ENCODE data around the gene PRH1. TPM values are rescaled to one million over a fixed set of nuclear protein-coding genes. Genes with fewer than 3 reads are reported as not detected.

PRH1 gene
- total RNA-seq, 6 donors from 2014 or later = 6.5 to 43.9 (median 34.4) TPM

DNA sequence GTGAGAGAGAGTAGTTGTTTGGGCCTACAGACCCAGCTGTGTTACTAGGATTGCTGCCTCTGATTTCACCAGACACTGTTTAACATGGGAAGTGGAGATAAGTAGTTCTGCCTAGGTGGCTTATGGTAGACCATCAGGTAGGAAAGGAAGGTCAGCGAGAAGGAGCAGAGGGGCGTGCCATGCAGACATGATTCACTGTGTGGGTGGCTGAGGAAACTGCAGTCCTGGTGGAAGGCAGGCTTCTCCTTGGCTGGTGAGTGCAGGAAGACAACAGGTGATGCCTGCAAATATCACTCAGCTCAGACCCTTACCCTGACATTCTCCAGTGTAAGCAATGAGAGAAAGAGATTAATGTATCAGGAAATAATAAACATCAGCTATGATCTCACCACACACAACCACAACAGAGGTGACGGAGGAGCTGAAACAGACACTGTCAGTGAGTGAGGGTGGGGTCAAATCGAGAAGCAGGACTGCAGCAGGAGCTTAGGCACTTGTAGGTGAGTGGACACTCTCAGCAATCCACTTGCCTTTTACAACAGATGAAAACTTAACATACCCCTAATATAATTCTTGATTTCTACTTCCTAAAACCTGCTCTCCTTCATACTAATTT, 32.7 kb downstream of the PRH1 start:
- Histone ChIP-seq H3K9me3 (peaks cover 0 to 7% (median 0%) of the 10 kb centered on the region in 4 donors), H3K4me1 (no peaks in the 10 kb centered on the region), H3K27ac (no peak overlapping the region), H3K36me3 (peaks cover 0 to 4% (median 0%) of the 10 kb centered on the region in 4 donors), H3K4me3 (no peak overlapping the region), H3K27me3 (no peaks in the 10 kb centered on the region)
- no peak for DNase-seq
- 81 to 86% methylated on average over 4 of the region's 4 CpGs for WGBS, 2 donors
- ATAC-seq (ENCODE audit: low FRiP score in 2 of 2) = no peak
- TF ChIP-seq EP300 (IDR thresholded peaks at IDR 0.05) (no peak), POLR2AphosphoS5 (IDR thresholded peaks at IDR 0.05) (no peak), POLR2A (IDR thresholded peaks at IDR 0.05) (no peak)
- TF ChIP-seq, protein P1, sequence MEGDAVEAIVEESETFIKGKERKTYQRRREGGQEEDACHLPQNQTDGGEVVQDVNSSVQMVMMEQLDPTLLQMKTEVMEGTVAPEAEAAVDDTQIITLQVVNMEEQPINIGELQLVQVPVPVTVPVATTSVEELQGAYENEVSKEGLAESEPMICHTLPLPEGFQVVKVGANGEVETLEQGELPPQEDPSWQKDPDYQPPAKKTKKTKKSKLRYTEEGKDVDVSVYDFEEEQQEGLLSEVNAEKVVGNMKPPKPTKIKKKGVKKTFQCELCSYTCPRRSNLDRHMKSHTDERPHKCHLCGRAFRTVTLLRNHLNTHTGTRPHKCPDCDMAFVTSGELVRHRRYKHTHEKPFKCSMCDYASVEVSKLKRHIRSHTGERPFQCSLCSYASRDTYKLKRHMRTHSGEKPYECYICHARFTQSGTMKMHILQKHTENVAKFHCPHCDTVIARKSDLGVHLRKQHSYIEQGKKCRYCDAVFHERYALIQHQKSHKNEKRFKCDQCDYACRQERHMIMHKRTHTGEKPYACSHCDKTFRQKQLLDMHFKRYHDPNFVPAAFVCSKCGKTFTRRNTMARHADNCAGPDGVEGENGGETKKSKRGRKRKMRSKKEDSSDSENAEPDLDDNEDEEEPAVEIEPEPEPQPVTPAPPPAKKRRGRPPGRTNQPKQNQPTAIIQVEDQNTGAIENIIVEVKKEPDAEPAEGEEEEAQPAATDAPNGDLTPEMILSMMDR (IDR thresholded peaks at IDR 0.05) = no peak

DNA sequence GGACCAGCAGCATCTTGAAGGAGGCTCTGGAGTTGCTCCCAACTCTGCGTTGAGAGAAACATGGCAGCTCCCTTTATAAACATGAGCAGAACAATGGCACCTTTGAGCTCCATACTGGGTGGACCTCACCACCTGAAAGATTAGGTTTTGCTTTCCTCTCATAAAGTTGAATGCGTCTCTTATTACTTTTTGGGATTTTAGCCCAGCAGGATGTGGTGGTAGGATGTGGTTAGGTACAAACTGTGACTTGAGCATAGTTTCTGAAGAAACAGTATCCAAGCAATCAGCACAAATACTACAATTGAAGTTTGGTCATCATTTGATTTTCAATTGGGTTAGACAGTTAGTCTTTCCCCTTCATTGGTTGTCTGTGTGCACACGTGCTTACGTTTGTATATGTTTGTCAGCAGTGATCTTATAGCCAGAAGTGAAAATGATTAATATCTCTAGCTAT, 34.6 kb downstream of the PRH1 start, which contains the start of gene PRR4:
Gene PRR4, minus strand, starts transcription at position 51 of the 454 bp plus-strand sequence. Its CDS starts 38 bp downstream, at position 13.
- WGBS, 2 donors = 83 to 84% methylated on average over 4 of the region's 4 CpGs
- H3K9me3 ChIP-seq = no peaks in the 10 kb centered on the region
- H3K36me3 ChIP-seq = peaks cover 0 to 4% (median 0%) of the 10 kb centered on the region in 4 donors
- H3K4me3 ChIP-seq = no peak within 1 kb of the TSS
- TF ChIP-seq EP300 (IDR thresholded peaks at IDR 0.05) = no peak
- no peak for TF ChIP-seq POLR2AphosphoS5 (IDR thresholded peaks at IDR 0.05)
- no peak for TF ChIP-seq POLR2A (IDR thresholded peaks at IDR 0.05)
- TF ChIP-seq, protein P1 (IDR thresholded peaks at IDR 0.05) = no peak
- no peaks in the 10 kb centered on the region for H3K4me1 ChIP-seq
- H3K27ac ChIP-seq = no peak within 1 kb of the TSS
- no peak for DNase-seq
- no peaks in the 10 kb centered on the region for H3K27me3 ChIP-seq
- no peak for ATAC-seq (ENCODE audit: low FRiP score in 2 of 2)

DNA sequence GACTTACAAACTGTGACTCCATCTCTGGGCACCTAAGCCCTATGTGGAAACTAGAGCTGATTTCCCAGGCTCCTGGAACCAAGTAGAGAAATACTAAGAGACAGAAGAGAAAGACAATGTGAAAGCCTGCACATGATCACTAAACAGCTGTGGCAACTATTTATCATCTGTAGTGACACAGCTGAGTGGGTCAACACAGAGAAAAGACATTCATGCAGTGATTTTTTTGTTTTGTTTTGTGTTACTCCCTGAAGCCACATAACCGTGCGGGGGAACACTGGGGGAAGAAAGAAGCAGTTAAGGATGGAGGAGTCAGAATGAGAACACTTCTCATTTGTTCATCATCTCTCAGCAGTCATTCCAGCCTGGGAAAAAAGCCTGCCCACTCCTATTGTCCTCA, 36.3 kb downstream of the PRH1 start:
- no peak overlapping the region for H3K27ac ChIP-seq
- no peaks in the 10 kb centered on the region for H3K4me1 ChIP-seq
- DNase-seq (no peak), ATAC-seq (ENCODE audit: low FRiP score in 2 of 2) (no peak)
- H3K4me3 ChIP-seq = no peak overlapping the region
- TF ChIP-seq, protein P1 (IDR thresholded peaks at IDR 0.05) = no peak
- TF ChIP-seq POLR2A (IDR thresholded peaks at IDR 0.05) (no peak), EP300 (IDR thresholded peaks at IDR 0.05) (no peak), POLR2AphosphoS5 (IDR thresholded peaks at IDR 0.05) (no peak)
- peaks cover 0 to 4% (median 0%) of the 10 kb centered on the region in 4 donors for H3K36me3 ChIP-seq
- H3K9me3 ChIP-seq = no peaks in the 10 kb centered on the region
- no peaks in the 10 kb centered on the region for H3K27me3 ChIP-seq
- 42 to 54% methylated on average over 2 of the region's 2 CpGs for WGBS, 2 donors

DNA sequence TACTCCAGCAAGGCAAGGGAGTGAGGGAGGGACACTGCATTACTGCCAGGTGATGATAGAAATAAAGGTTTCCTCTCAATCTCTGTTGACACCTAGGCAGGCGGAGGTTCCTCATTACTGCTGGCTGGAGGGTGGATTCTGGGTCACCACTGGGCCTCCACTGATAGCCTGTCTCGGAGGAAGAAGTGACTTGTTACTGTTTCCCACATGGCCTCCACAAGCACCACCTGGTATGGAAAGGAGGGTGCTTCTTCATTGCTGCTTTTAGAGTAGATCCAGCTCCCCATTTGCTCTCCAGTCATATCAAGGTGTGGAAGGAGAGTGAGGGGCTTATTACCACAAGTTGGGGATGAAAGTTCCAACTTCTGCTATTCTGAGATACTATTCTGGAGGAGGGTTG, 41.2 kb downstream of the PRH1 start:
- 100% methylated on average over 2 of the region's 2 CpGs for whole genome bisulfite sequencing, 2 donors
- no peaks in the 10 kb centered on the region for H3K9me3 ChIP-seq

More for the DNA sequence above, 41.2 kb downstream of the PRH1 start:
- no peak for TF ChIP-seq POLR2A (IDR thresholded peaks at IDR 0.05)
- TF ChIP-seq EP300 (IDR thresholded peaks at IDR 0.05) = no peak
- no peak for TF ChIP-seq POLR2AphosphoS5 (IDR thresholded peaks at IDR 0.05)
- TF ChIP-seq, protein P1 (IDR thresholded peaks at IDR 0.05) = no peak
- Histone ChIP-seq H3K4me3 (no peak overlapping the region), H3K27ac (no peak overlapping the region), H3K4me1 (no peaks in the 10 kb centered on the region), H3K27me3 (no peaks in the 10 kb centered on the region), H3K36me3 (peaks cover 0 to 4% (median 0%) of the 10 kb centered on the region in 4 donors)
- DNase-seq (no peak), ATAC-seq (ENCODE audit: low FRiP score in 2 of 2) (no peak)
